Caki2 (cell line): Measurements from ENCODE around the gene VWA1. TPM values are rescaled to one million over a fixed set of nuclear protein-coding genes. Genes with fewer than 3 reads are reported as not detected.

Experiments used
- DNase-seq: peaks from one replicate; pipeline ENCODE4 v3.0.0-alpha.2; 2015; ENCODE audit warnings: low read depth
- in situ Hi-C: cut with HindIII; loops from 2 replicates; pipeline ENCODE4 v1.10.0; 2016; ENCODE audit warnings: low sequenced_read_pairs, low pct_unique_long_range_greater_than_20kb, mixed read lengths
- total RNA-seq: library from RNA; depleted of rRNA; stranded (reverse); fragments of >200 nt; shearing (Covaris generic); gene quantifications from 2 replicates; pipeline ENCODE4 v1.2.3, GENCODE V29; 2014; ENCODE audit warnings: low replicate concordance; rRNA removed

Gene VWA1, protein sequence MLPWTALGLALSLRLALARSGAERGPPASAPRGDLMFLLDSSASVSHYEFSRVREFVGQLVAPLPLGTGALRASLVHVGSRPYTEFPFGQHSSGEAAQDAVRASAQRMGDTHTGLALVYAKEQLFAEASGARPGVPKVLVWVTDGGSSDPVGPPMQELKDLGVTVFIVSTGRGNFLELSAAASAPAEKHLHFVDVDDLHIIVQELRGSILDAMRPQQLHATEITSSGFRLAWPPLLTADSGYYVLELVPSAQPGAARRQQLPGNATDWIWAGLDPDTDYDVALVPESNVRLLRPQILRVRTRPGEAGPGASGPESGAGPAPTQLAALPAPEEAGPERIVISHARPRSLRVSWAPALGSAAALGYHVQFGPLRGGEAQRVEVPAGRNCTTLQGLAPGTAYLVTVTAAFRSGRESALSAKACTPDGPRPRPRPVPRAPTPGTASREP
- 37.5 and 47.0 TPM in 2 replicates for total RNA-seq

DNA sequence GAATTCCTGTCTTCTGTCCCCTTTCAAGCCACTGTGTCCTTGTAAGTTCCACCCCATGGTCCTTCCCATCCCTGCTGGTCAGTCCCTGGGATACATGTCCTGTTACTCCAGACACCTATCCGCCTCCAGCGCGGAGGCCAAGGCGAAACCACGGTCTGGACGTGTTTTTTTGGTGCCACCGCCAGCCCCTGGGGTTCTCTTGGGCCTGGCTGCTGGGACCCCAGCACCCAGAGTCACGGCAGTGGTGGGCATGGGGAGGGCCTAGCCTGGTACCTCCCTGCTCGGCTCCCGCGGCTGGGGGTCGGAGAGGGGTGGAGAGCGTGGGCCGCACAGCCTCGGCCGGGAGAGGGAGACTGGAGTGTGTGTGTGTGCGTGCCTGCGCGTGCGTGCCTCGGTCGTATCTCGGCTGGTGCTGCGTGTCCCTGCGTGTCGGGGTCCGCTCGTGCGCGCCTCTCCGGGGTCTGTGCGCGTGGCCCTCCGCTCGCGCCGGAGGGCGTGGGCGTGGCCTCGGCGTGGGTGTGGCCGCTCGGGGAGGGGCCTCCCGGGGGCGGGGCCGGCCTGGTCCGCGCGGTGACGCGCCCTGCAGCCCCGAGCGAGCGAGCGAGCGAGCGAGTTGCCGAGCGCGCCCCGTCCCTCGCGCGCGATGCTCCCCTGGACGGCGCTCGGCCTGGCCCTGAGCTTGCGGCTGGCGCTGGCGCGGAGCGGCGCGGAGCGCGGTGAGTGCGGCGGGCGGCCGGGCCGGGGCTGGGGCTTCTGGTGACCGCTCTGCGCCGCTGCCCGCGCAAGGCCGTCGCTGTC is at the start of gene VWA1:
VWA1 (plus strand) TSS at position 585 of the 798 bp plus-strand sequence; CDS start at position 644, 59 bp downstream.
- DNase-seq, result peak; percentile 56
- in situ Hi-C loops, result no loop called here

DNA sequence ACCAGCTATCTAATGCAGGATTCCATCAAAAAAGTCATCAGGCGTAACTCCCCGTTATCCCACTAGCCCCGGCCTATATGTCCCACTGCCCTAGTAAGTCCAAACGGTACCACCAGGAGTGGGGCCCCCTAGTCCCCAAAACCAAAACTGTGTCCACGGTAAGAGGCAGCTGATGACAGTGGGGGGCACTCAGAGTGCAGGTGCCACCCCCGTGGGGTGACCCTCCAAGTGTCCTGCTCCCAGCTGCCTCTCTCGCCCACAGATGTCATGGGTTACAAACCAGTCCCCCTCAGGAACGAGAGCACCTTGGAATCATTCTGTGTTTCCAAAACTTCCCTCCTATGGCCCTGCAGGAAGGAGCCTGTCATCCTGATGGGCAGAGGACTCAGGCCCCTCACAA is 49.6 kb upstream of the VWA1 start:
- no peak for DNase-seq
- in situ Hi-C loops, result no loop called here

DNA sequence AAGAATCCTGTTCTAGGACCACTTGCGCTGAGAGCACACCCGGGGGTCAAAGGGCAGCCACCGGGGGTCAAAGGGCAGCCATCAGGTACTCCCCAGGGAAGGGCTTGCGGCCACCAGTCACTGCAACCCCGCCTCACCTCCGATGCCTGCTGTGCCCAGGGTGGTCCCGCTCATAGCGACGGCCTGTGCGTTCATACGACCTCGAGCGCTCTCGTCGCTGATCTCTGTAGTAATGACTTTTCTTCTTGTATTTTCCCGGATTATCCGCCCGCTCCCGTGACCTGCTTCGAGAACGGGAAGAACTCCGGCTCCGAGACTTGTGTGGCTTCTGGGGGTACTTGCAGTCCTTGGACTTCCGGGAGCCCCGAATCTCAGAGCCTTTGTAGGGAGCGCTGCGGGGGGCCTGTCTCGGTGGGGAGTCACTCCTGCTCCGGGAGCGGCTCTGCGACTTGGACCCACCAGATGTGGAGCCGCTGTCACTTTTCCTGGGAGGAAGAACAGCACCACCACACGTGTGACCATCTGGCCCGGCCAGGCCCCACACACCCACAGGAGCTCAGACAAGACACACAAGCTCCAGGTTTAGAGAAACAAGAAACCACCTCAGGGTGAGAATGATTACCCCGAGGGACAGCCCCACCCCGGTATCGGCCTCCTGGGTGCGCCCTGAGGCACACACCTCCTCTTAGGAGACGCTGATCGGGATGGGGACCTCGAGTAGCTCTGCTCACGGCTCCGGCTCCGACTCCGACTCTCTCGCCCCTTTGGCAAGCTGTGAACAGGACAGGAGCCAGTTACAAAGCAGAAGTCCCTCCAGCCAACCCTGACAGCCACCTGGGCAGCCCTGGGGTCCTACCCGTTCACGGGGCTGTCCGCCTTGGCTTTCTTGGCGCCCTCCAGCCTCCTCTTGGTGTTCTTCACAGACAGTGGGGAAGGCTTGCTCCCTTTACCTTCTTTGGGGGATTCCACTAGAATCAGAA is 48.1 kb upstream of the VWA1 start:
- in situ Hi-C loops, result no loop called here
- no peak for DNase-seq

DNA sequence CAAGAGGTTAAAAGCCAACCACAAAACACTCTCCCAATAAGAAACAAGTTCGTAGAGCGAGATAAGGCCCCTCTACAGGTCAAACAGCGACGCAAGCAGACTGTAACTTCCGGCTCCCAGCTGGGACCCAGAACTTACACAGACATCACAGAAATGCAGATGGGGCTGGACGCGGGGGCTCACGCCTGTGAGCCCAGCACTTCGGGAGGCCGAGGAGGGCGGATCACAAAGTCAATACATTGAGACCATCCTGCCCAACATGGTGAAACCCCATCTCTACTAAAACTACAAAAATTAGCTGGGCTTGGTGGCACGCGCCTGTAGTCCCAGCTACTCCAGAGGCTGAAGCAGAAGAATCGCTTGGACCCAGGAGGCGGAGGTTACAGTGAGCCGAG is 47.4 kb upstream of the VWA1 start:
- no peak for DNase-seq
- in situ Hi-C loops, result no loop called here

DNA sequence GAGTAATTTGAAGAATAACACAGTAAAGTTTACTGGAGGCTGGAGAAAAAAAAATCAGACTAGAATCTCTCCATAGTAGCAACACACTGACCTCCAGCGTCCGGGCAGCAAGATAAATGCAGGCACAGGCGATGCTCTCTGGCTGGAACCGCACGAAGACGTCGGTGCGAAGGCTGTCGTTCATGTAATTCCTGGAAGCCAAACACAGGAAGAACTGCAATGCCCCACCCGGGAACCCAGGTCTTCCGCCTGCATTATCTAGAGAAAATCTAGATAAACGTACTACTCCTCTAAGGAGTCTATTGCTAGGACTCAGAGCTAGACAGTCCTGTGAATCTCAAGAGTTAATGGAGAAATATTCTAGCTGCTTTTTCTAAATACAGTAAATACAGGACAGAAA is 44.8 kb upstream of the VWA1 start:
- no peak for DNase-seq
- in situ Hi-C loops, result no loop called here

DNA sequence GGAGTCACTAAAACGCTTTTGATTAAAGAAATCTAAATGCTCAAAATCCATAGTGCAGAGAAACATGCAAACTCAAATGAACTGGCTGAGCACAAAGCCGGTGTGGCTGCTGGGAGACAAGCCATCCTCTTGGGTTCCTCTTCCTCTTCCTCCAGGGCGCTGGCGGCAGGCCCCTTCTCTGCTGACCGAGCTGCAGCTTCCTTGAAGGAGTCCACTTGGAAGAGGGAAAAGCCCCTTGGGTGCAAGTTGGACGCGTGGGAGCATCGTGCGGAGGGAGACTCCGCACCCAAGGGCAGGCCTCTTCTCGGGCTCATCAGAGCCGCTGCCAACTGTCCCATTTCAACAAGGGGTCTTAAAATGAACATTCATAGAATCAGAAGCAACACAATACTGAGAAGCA is 44.3 kb upstream of the VWA1 start:
- in situ Hi-C loops, result no loop called here
- DNase-seq, result no peak

DNA sequence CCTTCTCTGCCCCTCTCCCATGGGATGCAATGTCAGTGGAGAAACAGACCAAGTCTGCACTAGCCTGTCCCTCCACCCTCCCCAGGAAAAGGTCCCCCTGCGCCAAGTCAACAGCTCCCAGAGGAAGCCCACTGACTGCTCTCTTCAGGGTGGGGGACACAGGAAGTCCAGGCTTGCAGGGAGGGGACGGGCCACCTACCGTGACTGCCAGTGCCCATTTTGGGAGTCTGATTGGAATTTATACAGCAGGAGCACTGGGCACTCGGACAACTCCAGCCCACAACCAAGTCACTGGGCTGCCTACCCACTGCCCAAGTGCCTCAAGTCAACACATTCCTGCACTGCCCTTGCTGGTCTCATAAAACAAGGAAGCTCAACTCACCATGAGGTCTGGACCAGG is 42.5 kb upstream of the VWA1 start:
- in situ Hi-C loops, result no loop called here
- no peak for DNase-seq

DNA sequence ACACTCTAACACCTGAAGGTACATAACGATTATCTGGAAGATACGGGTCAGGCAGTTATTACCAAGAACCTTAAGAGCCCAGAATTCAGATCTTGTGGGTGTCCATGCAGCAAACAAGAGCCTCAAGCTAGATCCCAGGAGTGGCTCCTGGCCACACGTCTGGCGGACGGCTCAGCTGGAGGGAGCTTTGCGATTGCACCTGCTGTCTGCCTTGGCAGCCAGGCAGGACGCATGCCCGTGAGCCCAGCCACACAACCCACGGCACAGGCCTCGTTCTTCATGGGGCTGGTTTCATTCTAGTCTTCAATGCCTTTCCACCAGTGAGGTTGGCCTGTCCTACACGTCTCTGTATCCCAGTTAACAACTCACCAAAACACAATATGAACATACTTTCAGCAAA is 42.1 kb upstream of the VWA1 start:
- in situ Hi-C loops, result no loop called here
- DNase-seq, result no peak

DNA sequence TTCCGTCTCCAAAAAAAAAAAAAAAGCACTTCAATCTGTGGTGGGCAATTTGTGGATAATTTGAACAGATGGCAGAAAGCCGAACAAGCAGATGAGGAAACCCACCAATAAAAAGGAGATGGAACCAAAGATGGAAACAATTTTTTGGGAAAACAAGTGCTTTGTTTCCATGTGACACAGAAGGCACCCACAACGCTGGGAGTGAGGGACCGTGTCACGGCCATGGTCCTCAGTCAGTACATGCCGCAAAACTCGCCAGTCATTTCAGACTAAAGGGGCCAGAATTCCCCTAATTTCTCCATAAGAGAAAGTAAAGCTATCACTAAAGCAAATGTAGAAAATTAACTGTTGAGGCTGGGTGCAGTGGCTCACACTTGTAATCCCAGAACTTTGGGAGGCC is 41.4 kb upstream of the VWA1 start:
- in situ Hi-C loops, result no loop called here

DNA sequence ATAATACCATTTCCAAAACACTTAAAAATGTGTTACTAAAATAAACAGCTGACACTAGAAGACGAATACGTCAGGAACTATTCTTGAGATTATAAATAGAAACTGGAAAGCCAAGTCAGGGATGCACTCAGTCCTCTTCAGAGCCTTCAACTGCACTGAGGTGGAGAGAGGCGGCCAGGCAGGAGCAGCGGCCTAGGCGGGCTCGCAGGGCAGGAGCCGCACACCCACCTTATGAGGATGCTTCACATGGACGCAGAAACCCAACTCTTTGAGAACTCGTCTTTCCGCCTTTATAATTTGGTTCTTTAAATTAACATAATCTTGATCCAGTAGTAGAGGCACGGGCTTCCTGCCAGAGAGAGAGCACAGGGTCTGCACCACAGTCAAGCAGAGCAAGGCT is 40.3 kb upstream of the VWA1 start:
- in situ Hi-C loops, result no loop called here
- no peak for DNase-seq

More for the DNA sequence above, 41.4 kb upstream of the VWA1 start:
- DNase-seq, result no peak

DNA sequence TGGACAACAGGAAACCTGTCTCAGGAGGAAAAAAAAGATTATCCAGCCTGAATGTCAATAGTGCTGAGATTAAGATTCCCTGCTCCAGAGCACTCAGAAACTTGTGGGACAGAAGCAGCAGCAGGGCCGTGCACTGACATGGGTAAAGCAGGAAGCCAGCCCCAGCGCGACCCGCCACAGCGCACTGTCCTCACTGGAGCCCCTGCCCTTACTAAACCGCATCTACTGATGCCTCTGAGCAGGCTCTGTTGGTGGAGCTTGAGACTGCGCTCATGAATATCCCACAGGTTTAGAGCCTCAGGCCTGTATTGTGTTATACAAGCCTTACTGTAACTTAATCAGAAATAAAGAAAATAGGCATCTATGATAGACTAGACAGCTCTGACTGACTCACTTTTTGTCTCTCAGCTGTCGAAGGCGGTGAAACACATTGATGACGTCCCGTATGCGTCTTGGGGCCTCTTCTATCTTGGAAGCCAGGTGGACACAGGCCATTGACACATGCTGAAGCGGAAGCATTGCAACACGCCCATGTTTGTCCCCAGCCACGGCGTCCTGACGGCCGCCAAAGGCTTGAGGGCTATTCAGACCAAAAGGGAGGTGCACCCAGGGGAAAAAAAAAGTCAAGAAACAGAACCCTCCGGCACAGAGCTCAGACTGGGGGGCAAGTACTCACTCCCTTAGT is 37.5 kb upstream of the VWA1 start:
- in situ Hi-C loops, result no loop called here
- no peak for DNase-seq

DNA sequence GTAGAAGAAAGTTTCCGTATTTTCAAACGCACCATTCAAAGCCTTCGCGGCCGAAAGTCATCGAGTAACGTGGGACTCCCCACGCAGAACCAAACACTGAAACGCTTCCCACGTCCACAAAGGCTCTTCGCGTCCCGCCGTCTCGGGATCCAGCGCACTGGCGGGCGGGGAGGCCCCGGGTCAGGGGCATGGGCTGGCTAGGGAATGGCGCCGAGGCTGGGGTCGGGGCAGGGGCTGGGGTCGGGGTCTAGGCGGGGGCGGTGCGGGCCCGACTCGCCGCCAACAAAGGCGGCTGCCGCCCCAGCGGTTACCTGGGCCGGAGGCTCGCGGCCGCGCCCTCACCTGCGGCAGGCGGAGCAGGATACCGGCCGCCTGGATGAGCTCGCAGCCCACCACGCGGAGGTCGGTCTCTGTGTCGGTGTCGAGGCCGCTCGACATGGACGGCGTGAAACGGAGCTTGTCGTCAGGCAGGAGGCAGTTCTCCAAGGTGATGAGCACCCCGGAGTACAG is 36.8 kb upstream of the VWA1 start:
- in situ Hi-C loops, result no loop called here
- no peak for DNase-seq

DNA sequence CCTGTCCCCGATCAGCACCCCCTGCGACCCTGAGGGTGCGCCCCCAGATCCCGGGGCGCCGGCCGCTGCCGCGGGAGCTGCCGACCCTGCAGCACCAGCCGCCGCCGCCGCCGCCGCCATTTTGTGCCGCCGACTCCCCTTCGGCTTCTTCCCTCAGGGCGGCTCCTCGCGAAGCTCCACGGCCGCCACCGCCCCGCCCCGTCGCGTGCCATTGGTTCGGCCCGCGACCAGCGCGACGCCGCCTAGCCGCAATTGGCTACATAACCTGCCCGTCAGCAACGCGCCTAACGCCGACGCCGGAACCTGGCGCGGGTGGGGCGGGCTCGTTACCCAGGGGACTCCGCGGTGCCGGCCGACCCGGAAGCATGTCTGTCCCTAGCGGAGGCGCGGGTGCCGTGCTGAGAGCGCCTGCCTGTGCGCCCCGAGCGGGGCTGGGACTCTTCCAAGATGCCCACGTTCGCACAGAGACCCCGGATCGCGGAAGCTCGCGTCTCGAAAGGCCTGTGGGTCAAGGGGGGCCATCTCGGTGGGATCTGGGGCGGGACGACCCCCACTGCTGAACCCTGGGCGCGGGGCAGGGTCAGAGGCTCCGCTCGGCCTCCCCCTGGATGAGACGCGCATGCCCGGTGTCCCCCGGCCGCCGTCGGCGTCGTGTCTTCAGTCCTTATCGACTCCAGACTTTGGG is 36.2 kb upstream of the VWA1 start, which contains the start of gene CCNL2:
CCNL2 (minus strand) TSS at position 149 of the 685 bp plus-strand sequence; CDS start at position 120, 29 bp downstream.
- DNase-seq, result peak; percentile 96
- in situ Hi-C loops, result no loop called here

DNA sequence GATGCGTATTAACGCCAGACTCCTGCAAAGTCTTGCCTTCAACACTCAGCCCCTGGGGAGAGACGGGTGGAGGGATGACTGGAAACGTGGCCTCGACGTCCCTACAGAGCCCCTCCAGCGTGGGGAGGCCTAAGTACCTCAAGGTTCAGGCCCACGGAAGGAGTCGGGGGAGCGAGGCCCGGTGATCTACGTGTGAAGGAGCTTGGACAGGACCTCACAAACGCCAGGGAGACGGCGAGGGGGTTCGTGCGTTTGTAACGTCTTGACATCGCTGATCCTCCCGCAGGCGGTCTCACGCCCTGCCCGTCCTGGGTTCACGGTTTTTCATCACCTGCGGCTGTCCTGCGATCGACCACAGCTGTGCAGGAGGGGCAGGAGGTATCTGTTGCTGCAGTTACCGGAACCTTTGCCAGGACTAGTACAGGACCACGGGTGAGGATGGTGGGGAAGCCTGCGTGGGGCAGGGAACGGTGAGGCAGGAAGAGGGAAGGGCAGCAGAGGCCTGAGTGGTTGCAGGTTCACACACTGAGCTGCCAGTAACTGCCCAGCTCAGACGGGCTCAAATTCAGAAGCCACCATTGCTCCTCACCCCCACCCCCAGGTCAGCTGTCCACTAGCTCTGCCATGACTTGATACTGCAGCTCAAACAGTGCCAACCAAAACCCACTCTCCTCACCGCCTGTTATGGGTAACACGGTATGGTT is 35.5 kb upstream of the VWA1 start:
- peak; percentile 19 for DNase-seq
- in situ Hi-C loops, result no loop called here

DNA sequence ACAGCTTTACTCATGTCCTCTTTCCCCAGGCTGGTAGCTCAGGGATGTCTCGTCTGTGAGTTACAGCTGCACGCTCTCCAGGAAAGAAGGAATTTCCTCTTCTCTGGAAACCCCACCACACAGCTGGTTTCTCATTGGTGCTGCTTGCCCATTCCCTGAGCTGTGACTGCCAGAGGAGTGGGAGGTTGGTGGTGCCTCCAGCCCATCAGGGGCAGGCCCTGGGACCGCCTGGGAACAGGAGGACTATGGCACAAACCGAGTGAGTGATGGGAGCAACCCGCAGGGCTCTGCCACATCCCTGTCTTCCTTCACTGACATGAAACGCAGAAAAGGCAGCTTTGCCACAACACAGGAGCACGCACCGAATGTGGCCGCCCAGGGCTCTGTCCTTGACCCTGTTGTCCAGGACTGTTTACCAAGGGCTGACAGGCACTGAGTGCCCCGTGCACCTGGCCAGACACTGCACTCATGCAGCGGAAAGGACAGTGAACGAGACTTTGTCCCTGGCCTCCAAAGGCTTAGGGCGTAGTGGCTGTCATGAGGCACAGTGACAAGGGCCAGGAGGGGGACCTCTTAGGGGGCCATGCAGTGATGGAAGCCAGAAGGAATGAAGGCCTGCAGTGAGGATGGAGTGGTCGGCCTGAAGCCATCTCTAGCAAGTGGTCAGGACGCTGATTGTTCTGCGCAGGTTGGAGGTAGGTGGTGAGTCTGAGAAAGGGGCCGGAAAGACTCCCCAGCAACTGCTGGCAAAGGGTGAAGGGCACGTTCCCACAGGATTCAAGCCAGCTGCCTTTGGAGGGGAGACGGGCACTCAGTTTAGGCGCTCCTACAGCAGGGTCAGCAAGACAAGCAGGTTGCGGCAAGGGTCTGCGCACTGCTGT is 34.7 kb upstream of the VWA1 start:
- in situ Hi-C loops, result no loop called here
- no peak for DNase-seq
